Astrocyte (in vitro differentiated cells and primary cell): ENCODE measurements around the gene RIT2. TPM values are rescaled to one million over a fixed set of nuclear protein-coding genes. Genes with fewer than 3 reads are reported as not detected.

Experiments used
- DNase-seq: peaks from one replicate; pipeline ENCODE4 v3.0.0-alpha.2; 2010; ENCODE audit warnings: low read depth
- FAIRE-seq: peaks from 2 replicates; lab custom pipeline; 2011; peaks lifted over from hg19 to GRCh38; lab: Jason Lieb, UNC
- H2AFZ ChIP-seq: 2 replicates; pipeline ENCODE4 v1.6.0; 2012; ENCODE audit warnings: low read depth, low read length, inconsistent platforms
- H3K27ac ChIP-seq: 2 replicates; pipeline ENCODE4 v1.5.1; 2011; ENCODE audit warnings: low read depth, low read length, inconsistent platforms
- H3K27me3 ChIP-seq: 2 replicates; pipeline ENCODE4 v1.6.0; 2011; ENCODE audit warnings: low read length, inconsistent platforms; ENCODE audit not compliant: insufficient read depth
- H3K36me3 ChIP-seq: 2 replicates; pipeline ENCODE4 v1.5.1; 2011; ENCODE audit warnings: low read length, inconsistent platforms; ENCODE audit not compliant: insufficient read depth
- H3K4me1 ChIP-seq: 2 replicates; pipeline ENCODE4 v1.5.1; 2011; ENCODE audit warnings: low read length, inconsistent platforms; ENCODE audit not compliant: insufficient read depth
- H3K4me2 ChIP-seq: 2 replicates; pipeline ENCODE4 v1.6.0; 2012; ENCODE audit warnings: low read length, inconsistent platforms
- H3K4me3 ChIP-seq: 2 replicates; pipeline ENCODE4 v1.5.1; 2011; ENCODE audit warnings: low read depth, mild to moderate bottlenecking, low read length, inconsistent platforms; ENCODE audit not compliant: insufficient read depth
- H3K79me2 ChIP-seq: 2 replicates; pipeline ENCODE4 v1.6.0; 2012; ENCODE audit warnings: mild to moderate bottlenecking, low read length, inconsistent platforms; ENCODE audit not compliant: insufficient read depth
- H3K9ac ChIP-seq: 2 replicates; pipeline ENCODE4 v1.6.0; 2012; ENCODE audit warnings: mild to moderate bottlenecking, low read length, inconsistent platforms
- H3K9me3 ChIP-seq: 2 replicates; pipeline ENCODE4 v1.5.1; 2012; ENCODE audit warnings: low read depth, mild to moderate bottlenecking, low read length, inconsistent platforms; ENCODE audit not compliant: insufficient read depth
- H4K20me1 ChIP-seq: 2 replicates; pipeline ENCODE4 v1.6.0; 2012; ENCODE audit warnings: low read length, inconsistent platforms; ENCODE audit not compliant: insufficient read depth
- H3K27ac Mint-ChIP-seq: one replicate; pipeline ENCODE4 v1.8.0; 2021; ENCODE audit warnings: mild to moderate bottlenecking, mixed read lengths; ENCODE audit not compliant: unreplicated experiment
- H3K27me3 Mint-ChIP-seq: one replicate; pipeline ENCODE4 v1.8.0; 2021; ENCODE audit warnings: low read depth, mixed read lengths; ENCODE audit not compliant: unreplicated experiment
- H3K36me3 Mint-ChIP-seq: one replicate; pipeline ENCODE4 v1.8.0; 2021; ENCODE audit warnings: low read depth, mixed read lengths; ENCODE audit not compliant: unreplicated experiment
- H3K4me1 Mint-ChIP-seq: one replicate; pipeline ENCODE4 v1.8.0; 2021; ENCODE audit warnings: low read depth, mixed read lengths; ENCODE audit not compliant: unreplicated experiment
- H3K4me3 Mint-ChIP-seq: one replicate; pipeline ENCODE4 v1.8.0; 2021; ENCODE audit warnings: mild to moderate bottlenecking, moderate library complexity, mixed read lengths; ENCODE audit not compliant: unreplicated experiment
- H3K9me3 Mint-ChIP-seq: one replicate; pipeline ENCODE4 v1.8.0; 2021; ENCODE audit warnings: mild to moderate bottlenecking, mixed read lengths; ENCODE audit not compliant: unreplicated experiment
- EZH2 ChIP-seq: IDR thresholded peaks from 2 replicates; pipeline ENCODE4 v1.6.1; 2012; ENCODE audit warnings: mild to moderate bottlenecking, low read length, inconsistent platforms; ENCODE audit not compliant: insufficient read depth
- total RNA-seq: library from RNA; stranded (reverse); gene quantifications from 2 replicates; pipeline ENCODE4 v1.2.1, GENCODE V29; 2021
- TF ChIP-seq, protein P1 (sequence below): IDR thresholded peaks from 2 replicates; pipeline ENCODE4 v1.5.1; 2011; ENCODE audit warnings: low read depth, mild to moderate bottlenecking, inconsistent platforms, low read length, moderate library complexity; ENCODE audit not compliant: insufficient read depth

RIT2 gene
- total RNA-seq, 1 donor from 2014 or later, result not detected

GRCh38 chr18:43079422-43079821 lies 36.1 kb downstream of the RIT2 start:
- H2AFZ ChIP-seq, result no peak overlapping the region
- H3K79me2 ChIP-seq, result no peaks in the 10 kb centered on the region
- H3K36me3 ChIP-seq, result no peaks in the 10 kb centered on the region
- no peak overlapping the region for H3K9ac ChIP-seq
- no peak overlapping the region for H3K27ac ChIP-seq
- H3K4me3 ChIP-seq, result no peak overlapping the region
- no peak for FAIRE-seq
- no peaks in the 10 kb centered on the region for H3K9me3 ChIP-seq
- Mint-ChIP-seq H3K4me3 (no peak overlapping the region), H3K4me1 (no peaks in the 10 kb centered on the region), H3K27me3 (no peaks in the 10 kb centered on the region), H3K27ac (no peak overlapping the region), H3K36me3 (no peaks in the 10 kb centered on the region), H3K9me3 (no peaks in the 10 kb centered on the region)
- TF ChIP-seq, protein P1, sequence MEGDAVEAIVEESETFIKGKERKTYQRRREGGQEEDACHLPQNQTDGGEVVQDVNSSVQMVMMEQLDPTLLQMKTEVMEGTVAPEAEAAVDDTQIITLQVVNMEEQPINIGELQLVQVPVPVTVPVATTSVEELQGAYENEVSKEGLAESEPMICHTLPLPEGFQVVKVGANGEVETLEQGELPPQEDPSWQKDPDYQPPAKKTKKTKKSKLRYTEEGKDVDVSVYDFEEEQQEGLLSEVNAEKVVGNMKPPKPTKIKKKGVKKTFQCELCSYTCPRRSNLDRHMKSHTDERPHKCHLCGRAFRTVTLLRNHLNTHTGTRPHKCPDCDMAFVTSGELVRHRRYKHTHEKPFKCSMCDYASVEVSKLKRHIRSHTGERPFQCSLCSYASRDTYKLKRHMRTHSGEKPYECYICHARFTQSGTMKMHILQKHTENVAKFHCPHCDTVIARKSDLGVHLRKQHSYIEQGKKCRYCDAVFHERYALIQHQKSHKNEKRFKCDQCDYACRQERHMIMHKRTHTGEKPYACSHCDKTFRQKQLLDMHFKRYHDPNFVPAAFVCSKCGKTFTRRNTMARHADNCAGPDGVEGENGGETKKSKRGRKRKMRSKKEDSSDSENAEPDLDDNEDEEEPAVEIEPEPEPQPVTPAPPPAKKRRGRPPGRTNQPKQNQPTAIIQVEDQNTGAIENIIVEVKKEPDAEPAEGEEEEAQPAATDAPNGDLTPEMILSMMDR, result no peak
- TF ChIP-seq EZH2, result no peak
- no peak overlapping the region for H3K4me2 ChIP-seq
- no peak for DNase-seq
- no peaks in the 10 kb centered on the region for H3K27me3 ChIP-seq
- no peaks in the 10 kb centered on the region for H4K20me1 ChIP-seq
- H3K4me1 ChIP-seq, result no peaks in the 10 kb centered on the region

DNA sequence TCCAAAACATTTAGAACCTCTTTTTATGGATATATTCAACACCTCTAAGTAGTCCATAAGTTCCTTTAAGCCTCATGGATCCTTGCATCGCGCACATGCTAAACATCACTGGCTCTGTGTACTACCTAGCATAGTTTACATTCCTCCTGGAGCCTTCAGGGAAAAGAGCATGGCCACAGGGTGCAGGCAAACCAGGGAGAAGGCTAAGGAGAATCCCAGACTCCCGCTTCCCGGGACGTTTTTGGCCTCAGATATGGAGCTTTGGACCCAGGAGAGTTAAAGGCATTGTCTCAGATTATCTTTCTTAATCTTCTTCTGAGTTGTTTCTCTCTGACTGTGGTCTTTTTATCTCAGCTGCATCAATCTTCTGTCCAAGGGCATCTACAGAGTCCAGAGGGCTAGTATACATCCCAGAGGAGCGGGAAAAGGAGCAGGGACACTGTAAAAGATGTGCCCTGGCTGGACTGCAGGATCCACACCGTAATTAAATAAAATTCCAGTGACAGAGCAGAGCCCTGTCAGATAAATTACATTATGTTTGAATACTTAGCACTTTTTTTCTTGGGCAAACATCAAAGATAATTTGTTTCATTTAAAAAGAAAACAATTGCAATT lies 36.9 kb downstream of the RIT2 start:
- Histone ChIP-seq H3K9ac (no peak overlapping the region), H3K4me2 (no peak overlapping the region), H3K27me3 (no peaks in the 10 kb centered on the region), H2AFZ (no peak overlapping the region), H3K27ac (no peak overlapping the region), H3K4me1 (no peaks in the 10 kb centered on the region), H3K9me3 (no peaks in the 10 kb centered on the region), H4K20me1 (no peaks in the 10 kb centered on the region), H3K4me3 (no peak overlapping the region), H3K79me2 (no peaks in the 10 kb centered on the region), H3K36me3 (no peaks in the 10 kb centered on the region)
- H3K9me3 Mint-ChIP-seq, result no peaks in the 10 kb centered on the region
- no peak for DNase-seq
- no peaks in the 10 kb centered on the region for H3K27me3 Mint-ChIP-seq
- no peak overlapping the region for H3K27ac Mint-ChIP-seq
- no peak for FAIRE-seq
- no peaks in the 10 kb centered on the region for H3K36me3 Mint-ChIP-seq
- no peaks in the 10 kb centered on the region for H3K4me1 Mint-ChIP-seq
- no peak for TF ChIP-seq EZH2
- TF ChIP-seq, protein P1, result no peak
- no peak overlapping the region for H3K4me3 Mint-ChIP-seq

- Histone ChIP-seq H3K27ac (no peak overlapping the region), H2AFZ (no peak overlapping the region), H3K9ac (no peak overlapping the region), H4K20me1 (no peaks in the 10 kb centered on the region), H3K4me2 (no peak overlapping the region), H3K27me3 (no peaks in the 10 kb centered on the region), H3K4me1 (no peaks in the 10 kb centered on the region), H3K36me3 (no peaks in the 10 kb centered on the region), H3K79me2 (no peaks in the 10 kb centered on the region), H3K4me3 (no peak overlapping the region), H3K9me3 (no peaks in the 10 kb centered on the region)
- no peak for FAIRE-seq
- no peaks in the 10 kb centered on the region for H3K4me1 Mint-ChIP-seq
- H3K9me3 Mint-ChIP-seq, result no peaks in the 10 kb centered on the region
- H3K4me3 Mint-ChIP-seq, result no peak overlapping the region
- no peaks in the 10 kb centered on the region for H3K36me3 Mint-ChIP-seq
- TF ChIP-seq, protein P1, result no peak
- TF ChIP-seq EZH2, result no peak
- no peak overlapping the region for H3K27ac Mint-ChIP-seq
- DNase-seq, result no peak
- no peaks in the 10 kb centered on the region for H3K27me3 Mint-ChIP-seq
Measured at GRCh38 chr18:43077510-43078308, 37.8 kb downstream of the RIT2 start.
